ENCODE measurements around the gene ZSWIM7.
"Not testable (repeated sequence)": the region's sequence is repeated elsewhere in the genome, so short reads cannot be mapped to it uniquely, and the experiment has no call there.

Gene ZSWIM7

DNA sequence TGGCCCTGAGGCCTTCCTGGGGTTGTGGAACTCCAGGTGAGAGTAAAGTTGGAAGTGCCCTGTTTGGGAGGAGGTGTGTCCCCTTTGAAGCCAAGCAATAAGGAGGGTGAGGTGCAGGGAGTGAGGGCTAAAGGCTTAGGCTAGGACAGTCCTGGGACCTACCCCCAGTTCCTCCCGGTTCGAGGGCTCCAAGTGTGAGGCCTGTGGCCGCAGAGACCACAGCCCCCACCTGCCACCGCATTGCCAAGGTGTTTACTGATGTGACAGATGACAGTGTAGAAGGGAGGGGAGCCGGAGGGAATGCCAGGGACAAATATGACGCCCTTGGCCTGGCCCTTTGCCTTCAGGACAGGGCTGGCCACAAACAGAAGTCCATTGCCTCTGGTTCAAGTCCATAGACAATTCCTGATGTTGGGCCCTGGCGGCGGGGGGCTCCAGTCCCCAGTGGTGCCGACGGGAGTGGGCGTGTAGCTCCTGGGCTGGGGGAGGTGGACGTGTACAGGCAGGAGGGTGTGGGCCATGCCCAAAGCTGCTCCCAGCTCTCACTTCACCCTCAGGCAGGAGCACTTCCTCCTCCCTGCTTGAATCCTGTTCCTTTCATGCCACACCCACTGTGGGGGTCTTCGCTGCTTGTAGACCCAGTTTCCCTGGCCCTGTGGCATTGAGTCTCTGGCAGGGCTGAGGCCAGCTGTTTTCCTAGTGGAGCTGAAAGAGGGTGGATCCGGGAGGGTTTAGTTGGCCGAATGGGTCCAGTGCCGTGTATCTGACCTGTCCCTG is 51.3 kb downstream of the ZSWIM7 start:
- H3K27me3 ChIP-seq (replicated peaks; ENCODE audit: control insufficient read depth, insufficient read depth, low read length, poor library complexity, severe bottlenecking), result peaks cover 16% of the 10 kb centered on the region
- no peaks in the 10 kb centered on the region for H3K36me3 ChIP-seq (ENCODE audit: control insufficient read depth, insufficient read depth, low read length)
- peaks cover 9% of the 10 kb centered on the region for H3K4me1 ChIP-seq (ENCODE audit: control insufficient read depth, insufficient read depth, low read length, poor library complexity, severe bottlenecking)
- no peak for DNase-seq
- H3K9me3 ChIP-seq (ENCODE audit: control insufficient read depth, low read length), result no peaks in the 10 kb centered on the region
- H3K4me3 ChIP-seq (ENCODE audit: insufficient read depth, low read depth, low read length, poor library complexity, severe bottlenecking), result no peak overlapping the region
- H3K27ac ChIP-seq (ENCODE audit: insufficient read depth, low read length, poor library complexity, severe bottlenecking), result no peak overlapping the region

DNA sequence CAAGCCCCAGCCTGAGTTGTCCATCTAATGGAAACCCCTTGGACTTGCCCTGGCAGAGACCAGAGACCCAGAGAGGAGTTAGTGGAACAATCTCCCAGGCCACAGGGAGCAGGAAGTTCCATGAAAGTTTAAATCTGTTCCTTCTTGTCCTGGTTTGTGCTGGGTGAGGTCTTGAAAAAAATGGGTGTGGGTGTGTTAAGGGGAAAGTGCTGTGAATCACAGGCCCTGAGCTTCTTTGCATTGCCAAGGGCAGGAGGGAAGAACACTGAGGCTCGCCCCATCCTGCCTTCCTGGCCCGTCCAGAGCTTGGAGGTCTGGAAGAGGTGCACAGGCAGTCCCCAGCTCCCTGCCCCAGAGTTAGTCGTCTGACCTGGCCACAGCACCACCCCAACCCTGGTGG is 52.2 kb downstream of the ZSWIM7 start:
- H3K4me1 ChIP-seq (ENCODE audit: control insufficient read depth, insufficient read depth, low read length, poor library complexity, severe bottlenecking), result peaks cover 9% of the 10 kb centered on the region
- H3K4me3 ChIP-seq (ENCODE audit: insufficient read depth, low read depth, low read length, poor library complexity, severe bottlenecking), result no peak overlapping the region
- H3K27ac ChIP-seq (ENCODE audit: insufficient read depth, low read length, poor library complexity, severe bottlenecking), result no peak overlapping the region
- no peaks in the 10 kb centered on the region for H3K9me3 ChIP-seq (ENCODE audit: control insufficient read depth, low read length)
- peaks cover 16% of the 10 kb centered on the region for H3K27me3 ChIP-seq (replicated peaks; ENCODE audit: control insufficient read depth, insufficient read depth, low read length, poor library complexity, severe bottlenecking)
- no peaks in the 10 kb centered on the region for H3K36me3 ChIP-seq (ENCODE audit: control insufficient read depth, insufficient read depth, low read length)
- DNase-seq, result no peak

DNA sequence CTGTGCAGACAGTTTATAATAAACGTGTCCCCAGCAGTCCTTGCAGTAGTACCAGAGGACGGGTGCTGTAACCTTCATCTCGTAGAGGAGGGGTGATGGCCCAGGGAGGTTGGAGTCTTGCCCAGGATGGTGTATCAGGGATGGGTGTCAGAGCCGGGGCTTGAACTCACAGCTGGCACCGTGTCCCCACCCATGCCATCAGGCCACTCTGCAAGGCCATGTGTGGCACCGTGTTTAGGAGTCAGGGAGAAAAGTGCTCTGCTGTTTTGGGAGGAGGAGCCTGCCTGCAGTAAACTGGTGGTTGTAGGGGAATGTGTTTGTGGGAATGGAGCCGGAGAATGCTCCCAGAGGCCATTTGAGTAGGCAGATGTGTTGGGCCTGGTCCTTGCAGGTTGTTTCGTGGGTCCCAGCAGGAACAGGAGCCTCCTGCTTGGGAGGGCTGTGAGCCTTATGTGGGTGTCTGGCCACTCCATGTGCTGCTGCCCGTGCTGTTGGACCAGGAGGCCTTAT is 52.8 kb downstream of the ZSWIM7 start:
- Histone ChIP-seq H3K27ac (ENCODE audit: insufficient read depth, low read length, poor library complexity, severe bottlenecking) (no peak overlapping the region), H3K36me3 (ENCODE audit: control insufficient read depth, insufficient read depth, low read length) (no peaks in the 10 kb centered on the region), H3K4me1 (ENCODE audit: control insufficient read depth, insufficient read depth, low read length, poor library complexity, severe bottlenecking) (peaks cover 9% of the 10 kb centered on the region), H3K4me3 (ENCODE audit: insufficient read depth, low read depth, low read length, poor library complexity, severe bottlenecking) (no peak overlapping the region), H3K9me3 (ENCODE audit: control insufficient read depth, low read length) (no peaks in the 10 kb centered on the region), H3K27me3 (replicated peaks; ENCODE audit: control insufficient read depth, insufficient read depth, low read length, poor library complexity, severe bottlenecking) (peaks cover 16% of the 10 kb centered on the region)
- DNase-seq, result no peak

DNA sequence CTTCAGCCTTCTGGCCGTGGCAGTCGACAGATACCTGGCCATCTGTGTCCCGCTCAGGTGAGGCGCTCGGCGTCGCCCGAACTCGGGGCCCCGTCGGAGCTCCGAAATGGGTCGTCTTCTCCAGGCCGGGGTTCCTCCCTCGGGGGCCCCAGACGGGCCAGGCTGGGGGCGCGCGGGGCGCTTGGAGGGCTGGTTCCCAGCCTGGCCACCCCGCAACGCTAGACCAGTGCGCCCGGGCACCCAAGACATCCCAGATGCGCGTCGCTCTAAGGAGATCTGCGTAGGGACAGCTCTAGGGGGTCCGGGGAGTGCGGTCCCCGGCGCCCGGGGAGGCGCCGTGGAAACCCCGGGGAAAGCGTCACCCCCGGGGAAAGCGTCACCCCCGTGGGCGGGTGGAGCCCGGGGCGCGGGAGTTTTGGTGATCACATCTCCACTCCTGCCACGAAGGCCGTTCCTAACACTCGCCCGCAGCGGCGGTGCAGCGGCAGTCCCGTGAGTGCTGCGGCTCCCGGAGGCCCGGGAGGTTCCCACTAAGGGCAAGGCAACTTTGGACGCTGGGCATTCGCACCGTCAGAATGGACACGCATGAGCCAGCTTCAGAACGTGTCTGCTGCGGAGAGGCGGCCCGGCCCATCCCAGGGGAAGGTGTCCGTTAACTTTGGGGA is 53.8 kb downstream of the ZSWIM7 start:
- Histone ChIP-seq H3K9me3 (ENCODE audit: control insufficient read depth, low read length) (no peaks in the 10 kb centered on the region), H3K4me1 (ENCODE audit: control insufficient read depth, insufficient read depth, low read length, poor library complexity, severe bottlenecking) (peaks cover 9% of the 10 kb centered on the region), H3K27ac (ENCODE audit: insufficient read depth, low read length, poor library complexity, severe bottlenecking) (no peak overlapping the region), H3K36me3 (ENCODE audit: control insufficient read depth, insufficient read depth, low read length) (no peaks in the 10 kb centered on the region), H3K4me3 (ENCODE audit: insufficient read depth, low read depth, low read length, poor library complexity, severe bottlenecking) (peak overlapping the region; percentile 59), H3K27me3 (replicated peaks; ENCODE audit: control insufficient read depth, insufficient read depth, low read length, poor library complexity, severe bottlenecking) (peaks cover 16% of the 10 kb centered on the region)
- no peak for DNase-seq

DNA sequence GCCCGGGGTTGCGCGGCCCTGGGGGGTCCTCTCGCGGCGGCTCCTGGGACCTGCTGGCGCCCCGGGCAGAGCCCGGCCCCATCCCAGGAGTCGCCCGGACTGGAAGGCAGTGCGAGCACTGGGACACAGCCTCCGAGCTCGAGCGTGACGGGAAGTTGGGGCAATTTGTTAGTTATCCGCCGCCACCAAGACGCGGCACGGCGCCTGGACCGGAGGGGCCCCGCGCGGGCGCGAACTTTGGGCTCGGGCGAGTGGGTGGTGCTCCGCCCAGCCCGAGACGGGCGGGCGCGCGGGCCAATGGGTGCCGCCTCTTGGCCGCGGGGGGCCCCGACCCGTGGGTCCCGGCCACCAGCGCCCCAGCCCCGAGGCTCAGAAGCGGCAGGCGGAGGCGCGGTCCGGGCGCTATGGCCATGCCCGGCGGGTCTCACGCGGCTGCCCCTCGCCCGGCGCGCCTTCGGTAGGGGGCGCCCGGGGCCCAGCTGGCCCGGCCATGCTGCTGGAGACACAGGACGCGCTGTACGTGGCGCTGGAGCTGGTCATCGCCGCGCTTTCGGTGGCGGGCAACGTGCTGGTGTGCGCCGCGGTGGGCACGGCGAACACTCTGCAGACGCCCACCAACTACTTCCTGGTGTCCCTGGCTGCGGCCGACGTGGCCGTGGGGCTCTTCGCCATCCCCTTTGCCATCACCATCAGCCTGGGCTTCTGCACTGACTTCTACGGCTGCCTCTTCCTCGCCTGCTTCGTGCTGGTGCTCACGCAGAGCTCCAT is 54.6 kb downstream of the ZSWIM7 start, which contains the start of gene ADORA2B:
Gene ADORA2B (plus strand): TSS at position 372 of the 768 bp plus-strand sequence. CDS start 119 bp downstream, at position 491.
- Histone ChIP-seq H3K36me3 (ENCODE audit: control insufficient read depth, insufficient read depth, low read length) (no peaks in the 10 kb centered on the region), H3K9me3 (ENCODE audit: control insufficient read depth, low read length) (no peaks in the 10 kb centered on the region), H3K27me3 (replicated peaks; ENCODE audit: control insufficient read depth, insufficient read depth, low read length, poor library complexity, severe bottlenecking) (peaks cover 16% of the 10 kb centered on the region), H3K4me1 (ENCODE audit: control insufficient read depth, insufficient read depth, low read length, poor library complexity, severe bottlenecking) (peaks cover 9% of the 10 kb centered on the region), H3K27ac (ENCODE audit: insufficient read depth, low read length, poor library complexity, severe bottlenecking) (no peak within 1 kb of the TSS), H3K4me3 (ENCODE audit: insufficient read depth, low read depth, low read length, poor library complexity, severe bottlenecking) (peak within 1 kb of the TSS; percentile 59)
- no peak for DNase-seq

DNA sequence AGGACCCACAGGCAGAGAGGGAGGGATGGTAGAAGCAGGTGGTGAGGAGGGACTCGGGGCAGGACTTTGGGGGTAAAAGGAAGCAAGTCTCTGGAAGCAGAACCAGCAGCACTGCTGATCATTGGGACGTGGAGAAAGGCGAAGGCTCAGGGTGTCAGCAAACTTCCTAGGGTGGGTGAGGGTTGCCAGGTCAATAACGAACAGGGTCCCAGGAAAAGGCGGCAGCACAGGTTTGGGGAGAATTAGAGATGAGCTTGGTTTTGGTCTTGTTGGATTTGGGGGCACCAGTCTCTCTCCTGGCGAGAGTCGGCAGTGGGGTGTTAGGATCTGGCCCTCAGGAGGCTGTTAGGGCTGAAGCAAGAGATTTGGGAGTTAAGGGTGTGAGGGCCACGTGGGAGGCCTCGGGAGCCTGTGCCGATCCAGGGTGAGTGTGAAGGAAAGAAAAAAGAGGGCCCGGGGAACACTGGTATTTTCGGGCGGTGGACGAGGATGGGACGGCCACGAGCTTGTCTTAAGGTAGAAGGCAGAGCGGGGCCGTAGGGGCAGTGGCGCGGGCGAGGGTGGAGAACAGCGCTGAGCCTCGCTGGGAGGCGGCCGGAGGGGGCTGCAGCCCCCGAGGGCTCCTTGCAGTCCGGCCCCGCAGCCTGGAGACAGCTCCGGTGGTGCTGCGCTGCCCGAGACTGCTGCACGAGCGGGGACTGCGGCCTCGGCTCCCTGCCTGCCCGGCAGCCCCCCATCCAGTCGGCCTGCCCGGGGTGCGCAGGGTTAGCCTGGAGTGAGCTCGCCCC is 55.3 kb downstream of the ZSWIM7 start:
- DNase-seq, result no peak
- H3K27me3 ChIP-seq (replicated peaks; ENCODE audit: control insufficient read depth, insufficient read depth, low read length, poor library complexity, severe bottlenecking), result peaks cover 16% of the 10 kb centered on the region
- H3K27ac ChIP-seq (ENCODE audit: insufficient read depth, low read length, poor library complexity, severe bottlenecking), result no peak overlapping the region
- peak overlapping the region; percentile 59 for H3K4me3 ChIP-seq (ENCODE audit: insufficient read depth, low read depth, low read length, poor library complexity, severe bottlenecking)
- H3K9me3 ChIP-seq (ENCODE audit: control insufficient read depth, low read length), result no peaks in the 10 kb centered on the region
- H3K4me1 ChIP-seq (ENCODE audit: control insufficient read depth, insufficient read depth, low read length, poor library complexity, severe bottlenecking), result peaks cover 9% of the 10 kb centered on the region
- H3K36me3 ChIP-seq (ENCODE audit: control insufficient read depth, insufficient read depth, low read length), result no peaks in the 10 kb centered on the region

DNA sequence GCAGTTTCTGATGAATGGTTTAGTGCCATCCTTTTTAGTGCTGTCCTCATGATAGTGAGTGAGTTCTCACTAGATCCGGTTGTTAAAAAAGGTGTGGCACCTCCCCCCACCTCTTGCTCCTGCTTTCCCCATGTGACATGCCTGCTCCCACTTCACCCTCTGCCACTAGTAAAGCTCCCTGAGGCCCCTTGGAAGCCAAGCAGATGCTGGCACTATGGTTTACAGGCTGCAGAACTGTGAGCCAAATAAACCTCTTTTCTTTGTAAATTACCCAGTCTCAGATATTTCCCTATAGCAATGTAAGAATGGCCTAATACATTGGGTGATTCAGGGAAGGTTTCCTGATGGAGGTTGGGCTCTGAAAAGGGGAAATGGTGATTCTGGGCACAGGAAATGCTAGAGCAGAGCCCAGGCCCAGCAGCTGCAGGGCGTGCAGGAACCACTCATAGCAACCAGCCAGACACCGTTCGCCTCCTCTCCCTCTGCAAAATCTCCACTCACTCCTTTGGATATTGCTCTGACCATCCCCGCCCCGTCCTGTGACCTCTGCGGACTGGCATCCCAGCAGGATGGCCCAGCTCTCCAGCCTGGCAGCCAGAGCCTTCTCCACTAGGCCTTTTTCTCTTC is 57.2 kb downstream of the ZSWIM7 start:
- Histone ChIP-seq H3K27ac (ENCODE audit: insufficient read depth, low read length, poor library complexity, severe bottlenecking) (no peak overlapping the region), H3K36me3 (ENCODE audit: control insufficient read depth, insufficient read depth, low read length) (no peaks in the 10 kb centered on the region), H3K27me3 (replicated peaks; ENCODE audit: control insufficient read depth, insufficient read depth, low read length, poor library complexity, severe bottlenecking) (peaks cover 16% of the 10 kb centered on the region), H3K4me3 (ENCODE audit: insufficient read depth, low read depth, low read length, poor library complexity, severe bottlenecking) (no peak overlapping the region), H3K4me1 (ENCODE audit: control insufficient read depth, insufficient read depth, low read length, poor library complexity, severe bottlenecking) (peaks cover 9% of the 10 kb centered on the region), H3K9me3 (ENCODE audit: control insufficient read depth, low read length) (no peaks in the 10 kb centered on the region)
- DNase-seq, result no peak

DNA sequence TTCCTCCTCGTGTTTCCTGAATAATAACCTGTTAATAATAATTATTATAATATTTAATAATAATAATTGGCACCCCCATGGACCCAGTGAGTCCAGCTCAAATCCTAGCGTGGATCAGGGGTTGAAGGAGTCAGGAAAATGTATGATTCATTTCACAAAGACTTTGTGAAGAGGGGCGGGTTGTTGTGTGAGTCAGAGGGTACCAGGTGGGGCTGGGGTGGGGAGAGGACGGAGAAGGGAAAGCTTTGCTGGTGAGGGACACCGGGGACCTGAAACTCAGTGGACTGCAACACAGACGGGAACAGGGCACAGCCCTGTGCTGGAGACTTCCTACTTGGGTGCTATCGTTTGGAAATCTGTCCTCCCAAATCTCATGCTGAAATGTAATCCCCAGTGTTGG is 57.7 kb downstream of the ZSWIM7 start:
- Histone ChIP-seq H3K4me3 (ENCODE audit: insufficient read depth, low read depth, low read length, poor library complexity, severe bottlenecking) (no peak overlapping the region), H3K27me3 (replicated peaks; ENCODE audit: control insufficient read depth, insufficient read depth, low read length, poor library complexity, severe bottlenecking) (peaks cover 16% of the 10 kb centered on the region), H3K27ac (ENCODE audit: insufficient read depth, low read length, poor library complexity, severe bottlenecking) (no peak overlapping the region), H3K9me3 (ENCODE audit: control insufficient read depth, low read length) (no peaks in the 10 kb centered on the region), H3K4me1 (ENCODE audit: control insufficient read depth, insufficient read depth, low read length, poor library complexity, severe bottlenecking) (peaks cover 9% of the 10 kb centered on the region), H3K36me3 (ENCODE audit: control insufficient read depth, insufficient read depth, low read length) (no peaks in the 10 kb centered on the region)
- no peak for DNase-seq

DNA sequence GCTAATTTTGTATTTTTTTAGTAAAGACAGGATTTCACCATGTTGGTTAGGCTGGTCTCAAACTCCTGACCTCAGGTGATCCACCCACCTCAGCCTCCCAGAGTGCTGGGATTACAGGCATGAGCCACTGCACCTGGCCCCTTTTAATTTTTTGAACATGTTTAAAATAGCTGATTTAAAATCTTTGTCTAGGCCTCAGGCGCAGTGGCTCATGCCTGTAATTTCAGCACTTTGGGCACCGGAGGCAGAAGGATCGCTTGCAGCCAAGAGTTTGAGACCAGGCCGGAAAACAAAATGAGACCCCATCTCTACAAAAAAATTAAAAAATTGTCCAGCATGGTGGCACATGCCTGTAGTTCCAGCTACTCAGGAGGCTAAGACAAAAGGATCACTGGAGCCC is 63.0 kb downstream of the ZSWIM7 start:
- H3K4me1 ChIP-seq (ENCODE audit: control insufficient read depth, insufficient read depth, low read length, poor library complexity, severe bottlenecking); DNase-seq; H3K9me3 ChIP-seq (ENCODE audit: control insufficient read depth, low read length); H3K36me3 ChIP-seq (ENCODE audit: control insufficient read depth, insufficient read depth, low read length); H3K4me3 ChIP-seq (ENCODE audit: insufficient read depth, low read depth, low read length, poor library complexity, severe bottlenecking); H3K27ac ChIP-seq (ENCODE audit: insufficient read depth, low read length, poor library complexity, severe bottlenecking); H3K27me3 ChIP-seq (replicated peaks; ENCODE audit: control insufficient read depth, insufficient read depth, low read length, poor library complexity, severe bottlenecking): not testable (repeated sequence)
